Endodermal cell (in vitro differentiated cells): ENCODE data around the gene PAWR. TPM values are rescaled to one million over a fixed set of nuclear protein-coding genes. Genes with fewer than 3 reads are reported as not detected.
"Not testable (repeated sequence)": the region's sequence is repeated elsewhere in the genome, so short reads cannot be mapped to it uniquely, and the experiment has no call there.

Experiments used
- DNase-seq: peaks from one replicate; pipeline ENCODE4 v3.0.0-alpha.2; 2017
- H3K27ac ChIP-seq: 2 replicates; pipeline ENCODE4 v1.5.1; 2013; ENCODE audit warnings: mild to moderate bottlenecking, low read depth, low read length, moderate library complexity
- H3K27me3 ChIP-seq: 2 replicates; pipeline ENCODE4 v1.6.1; 2013; ENCODE audit warnings: mild to moderate bottlenecking, low read length, moderate library complexity; ENCODE audit not compliant: insufficient read depth, control insufficient read depth, poor library complexity, severe bottlenecking
- H3K36me3 ChIP-seq: 2 replicates; pipeline ENCODE4 v1.7.0; 2013; ENCODE audit warnings: mild to moderate bottlenecking, low read length, moderate library complexity; ENCODE audit not compliant: control insufficient read depth, insufficient read depth
- H3K4me1 ChIP-seq: one replicate; pipeline ENCODE4 v1.7.0; 2013; ENCODE audit warnings: low read length; ENCODE audit not compliant: control insufficient read depth, insufficient read depth
- H3K4me3 ChIP-seq: 2 replicates; pipeline ENCODE4 v1.5.1; 2013; ENCODE audit warnings: mild to moderate bottlenecking, low read length, moderate library complexity
- H3K9ac ChIP-seq: 2 replicates; pipeline ENCODE4 v1.6.1; 2013; ENCODE audit warnings: mild to moderate bottlenecking, low read length, moderate library complexity; ENCODE audit not compliant: poor library complexity, severe bottlenecking; ENCODE audit errors: extremely low read depth
- H3K9me3 ChIP-seq: 2 replicates; pipeline ENCODE4 v1.6.1; 2013; ENCODE audit warnings: mild to moderate bottlenecking, low read length, moderate library complexity; ENCODE audit not compliant: control insufficient read depth
- H3K27ac Mint-ChIP-seq: 2 replicates; pipeline ENCODE4 v1.8.0; 2020; ENCODE audit warnings: mixed read lengths
- H3K27me3 Mint-ChIP-seq: 2 replicates; pipeline ENCODE4 v1.8.0; 2021; ENCODE audit warnings: mild to moderate bottlenecking, mixed read lengths; ENCODE audit not compliant: insufficient read depth
- H3K36me3 Mint-ChIP-seq: 2 replicates; pipeline ENCODE4 v1.8.0; 2020; ENCODE audit warnings: low read depth, mixed read lengths
- H3K4me1 Mint-ChIP-seq: 2 replicates; pipeline ENCODE4 v1.8.0; 2020; ENCODE audit warnings: mixed read lengths
- H3K4me3 Mint-ChIP-seq: 2 replicates; pipeline ENCODE4 v1.8.0; 2020; ENCODE audit warnings: mild to moderate bottlenecking, moderate library complexity, mixed read lengths
- H3K9me3 Mint-ChIP-seq: 2 replicates; pipeline ENCODE4 v1.8.0; 2020; ENCODE audit warnings: mild to moderate bottlenecking, mixed read lengths
- WGBS, 2 experiments: methylation state at CpG; one replicate each; pipeline versions ENCODE4 v1.1.5 to v1.1.7; 2013; ENCODE audit warnings: missing lambda C conversion rate in 2 of 2, mixed read lengths in 1 of 2; ENCODE audit not compliant: insufficient coverage in 1 of 2, insufficient read length in 1 of 2; 5-methylcytosine and 5-hydroxymethylcytosine counted together
- total RNA-seq, 2 donors: library from RNA; stranded (reverse); fragmentation: NEBNext Ultra II Directional in 1 of 2; extraction: Animal tissue kit (Norgen Biotek cat#: 25700) in 1 of 2; gene quantifications; 2 replicates in 1 of 2; 3 replicates in 1 of 2; pipeline ENCODE4 v1.2.1, GENCODE V29; 2021
- TF ChIP-seq, protein P1 (sequence below): fragments of 200-600 bp; sonication (generic); conservative IDR thresholded peaks from 2 replicates; pipeline ENCODE4 v1.5.0; 2021; ENCODE audit warnings: antibody characterized with exemption, mild to moderate bottlenecking

PAWR gene
- total RNA-seq, 2 donors from 2014 or later, result 128 to 147 TPM

GRCh38 chr12:79687711-79688260 is 3.0 kb downstream of the PAWR start:
- H3K27me3 Mint-ChIP-seq, result no peaks in the 10 kb centered on the region
- H3K27ac Mint-ChIP-seq, result no peak overlapping the region
- H3K27ac ChIP-seq, result no peak overlapping the region
- H3K4me3 ChIP-seq, result peak overlapping the region; percentile 81
- no peak for DNase-seq
- TF ChIP-seq, protein P1, sequence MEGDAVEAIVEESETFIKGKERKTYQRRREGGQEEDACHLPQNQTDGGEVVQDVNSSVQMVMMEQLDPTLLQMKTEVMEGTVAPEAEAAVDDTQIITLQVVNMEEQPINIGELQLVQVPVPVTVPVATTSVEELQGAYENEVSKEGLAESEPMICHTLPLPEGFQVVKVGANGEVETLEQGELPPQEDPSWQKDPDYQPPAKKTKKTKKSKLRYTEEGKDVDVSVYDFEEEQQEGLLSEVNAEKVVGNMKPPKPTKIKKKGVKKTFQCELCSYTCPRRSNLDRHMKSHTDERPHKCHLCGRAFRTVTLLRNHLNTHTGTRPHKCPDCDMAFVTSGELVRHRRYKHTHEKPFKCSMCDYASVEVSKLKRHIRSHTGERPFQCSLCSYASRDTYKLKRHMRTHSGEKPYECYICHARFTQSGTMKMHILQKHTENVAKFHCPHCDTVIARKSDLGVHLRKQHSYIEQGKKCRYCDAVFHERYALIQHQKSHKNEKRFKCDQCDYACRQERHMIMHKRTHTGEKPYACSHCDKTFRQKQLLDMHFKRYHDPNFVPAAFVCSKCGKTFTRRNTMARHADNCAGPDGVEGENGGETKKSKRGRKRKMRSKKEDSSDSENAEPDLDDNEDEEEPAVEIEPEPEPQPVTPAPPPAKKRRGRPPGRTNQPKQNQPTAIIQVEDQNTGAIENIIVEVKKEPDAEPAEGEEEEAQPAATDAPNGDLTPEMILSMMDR, result no peak
- peak overlapping the region; percentile 35 for H3K9ac ChIP-seq
- peak overlapping the region; percentile 69 for H3K4me3 Mint-ChIP-seq
- H3K4me1 ChIP-seq, result no peaks in the 10 kb centered on the region
- no peaks in the 10 kb centered on the region for H3K9me3 Mint-ChIP-seq
- 6% methylated on average over 2 of the region's 3 CpGs; no CpG with 5 or more reads in 1 of the 2 experiments for WGBS, 2 experiments
- H3K9me3 ChIP-seq, result no peaks in the 10 kb centered on the region
- no peaks in the 10 kb centered on the region for H3K27me3 ChIP-seq
- H3K36me3 Mint-ChIP-seq, result peaks cover 2% of the 10 kb centered on the region
- H3K36me3 ChIP-seq, result no peaks in the 10 kb centered on the region
- peaks cover 42% of the 10 kb centered on the region for H3K4me1 Mint-ChIP-seq

DNA sequence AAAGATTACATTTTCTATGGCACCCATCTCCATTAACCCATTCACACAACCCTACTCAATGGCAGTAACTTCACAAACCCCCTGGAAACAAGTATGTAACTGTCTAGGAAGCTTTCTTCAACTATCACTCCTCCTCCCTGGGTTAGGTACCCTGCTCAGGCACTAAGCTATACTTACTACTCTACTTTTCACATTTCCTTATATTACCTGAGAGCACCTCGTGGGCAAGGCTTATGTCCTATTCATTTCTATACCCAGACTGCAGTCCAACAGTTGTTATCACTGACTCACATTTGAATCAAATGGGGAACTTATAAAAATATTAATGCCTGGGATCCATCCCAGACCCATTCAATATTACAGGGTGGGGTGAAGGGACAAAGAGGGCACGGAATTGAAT is 4.6 kb downstream of the PAWR start:
- Mint-ChIP-seq H3K9me3 (no peaks in the 10 kb centered on the region), H3K36me3 (peaks cover 2% of the 10 kb centered on the region), H3K27me3 (no peaks in the 10 kb centered on the region), H3K27ac (no peak overlapping the region), H3K4me3 (no peak overlapping the region), H3K4me1 (peaks cover 40% of the 10 kb centered on the region)
- TF ChIP-seq, protein P1, result no peak
- H3K9ac ChIP-seq, result no peak overlapping the region
- no peaks in the 10 kb centered on the region for H3K9me3 ChIP-seq
- H3K4me3 ChIP-seq, result peak overlapping the region; percentile 81
- WGBS, 2 experiments, result 71% methylated on average over 2 of the region's 2 CpGs; no CpG with 5 or more reads in 1 of the 2 experiments
- H3K4me1 ChIP-seq, result no peaks in the 10 kb centered on the region
- no peak for DNase-seq
- no peaks in the 10 kb centered on the region for H3K36me3 ChIP-seq
- no peaks in the 10 kb centered on the region for H3K27me3 ChIP-seq
- H3K27ac ChIP-seq, result no peak overlapping the region

GRCh38 chr12:79685068-79685467 is 5.7 kb downstream of the PAWR start:
- no peak for DNase-seq
- Mint-ChIP-seq H3K27ac (no peak overlapping the region), H3K36me3 (peaks cover 2% of the 10 kb centered on the region), H3K4me3 (no peak overlapping the region), H3K27me3 (no peaks in the 10 kb centered on the region), H3K9me3 (no peaks in the 10 kb centered on the region), H3K4me1 (peaks cover 47% of the 10 kb centered on the region)
- Histone ChIP-seq H3K9ac (no peak overlapping the region), H3K9me3 (no peaks in the 10 kb centered on the region), H3K4me1 (no peaks in the 10 kb centered on the region), H3K4me3 (no peak overlapping the region), H3K27ac (no peak overlapping the region), H3K36me3 (peaks cover 6% of the 10 kb centered on the region), H3K27me3 (no peaks in the 10 kb centered on the region)
- TF ChIP-seq, protein P1, result no peak
- 0% methylated on average over 1 of the region's 1 CpG for WGBS, 2 experiments

GRCh38 chr12:79684338-79684737 is 6.4 kb downstream of the PAWR start:
- not testable (repeated sequence) for DNase-seq, H3K36me3 Mint-ChIP-seq, H3K4me1 ChIP-seq, H3K27me3 ChIP-seq, H3K9ac ChIP-seq, H3K27ac Mint-ChIP-seq, H3K9me3 ChIP-seq, H3K4me3 Mint-ChIP-seq, H3K9me3 Mint-ChIP-seq, H3K27me3 Mint-ChIP-seq, H3K36me3 ChIP-seq, H3K4me3 ChIP-seq, H3K27ac ChIP-seq
- 73 to 91% methylated on average over 2 to 5 of the region's 5 CpGs for WGBS, 2 experiments
- peaks cover 53% of the 10 kb centered on the region for H3K4me1 Mint-ChIP-seq
